GM21360 (cell line): ENCODE results near the gene C19orf12.

Experiments used
- ATAC-seq: cut with Tn5 transposase; IDR thresholded peaks from one replicate; pipeline ENCODE4 v1.9.1; 2021; ENCODE audit warnings: mild to moderate bottlenecking, moderate library complexity; ENCODE audit not compliant: unreplicated experiment

C19orf12 gene

GRCh38 chr19:29697523-29698261 is 17.4 kb downstream of the C19orf12 start:
- no peak for ATAC-seq

GRCh38 chr19:29696565-29696846 is 18.6 kb downstream of the C19orf12 start:
- no peak for ATAC-seq

- ATAC-seq = no peak
These were observed 19.1 kb downstream of the C19orf12 start for GRCh38 chr19:29695765-29696564.

DNA sequence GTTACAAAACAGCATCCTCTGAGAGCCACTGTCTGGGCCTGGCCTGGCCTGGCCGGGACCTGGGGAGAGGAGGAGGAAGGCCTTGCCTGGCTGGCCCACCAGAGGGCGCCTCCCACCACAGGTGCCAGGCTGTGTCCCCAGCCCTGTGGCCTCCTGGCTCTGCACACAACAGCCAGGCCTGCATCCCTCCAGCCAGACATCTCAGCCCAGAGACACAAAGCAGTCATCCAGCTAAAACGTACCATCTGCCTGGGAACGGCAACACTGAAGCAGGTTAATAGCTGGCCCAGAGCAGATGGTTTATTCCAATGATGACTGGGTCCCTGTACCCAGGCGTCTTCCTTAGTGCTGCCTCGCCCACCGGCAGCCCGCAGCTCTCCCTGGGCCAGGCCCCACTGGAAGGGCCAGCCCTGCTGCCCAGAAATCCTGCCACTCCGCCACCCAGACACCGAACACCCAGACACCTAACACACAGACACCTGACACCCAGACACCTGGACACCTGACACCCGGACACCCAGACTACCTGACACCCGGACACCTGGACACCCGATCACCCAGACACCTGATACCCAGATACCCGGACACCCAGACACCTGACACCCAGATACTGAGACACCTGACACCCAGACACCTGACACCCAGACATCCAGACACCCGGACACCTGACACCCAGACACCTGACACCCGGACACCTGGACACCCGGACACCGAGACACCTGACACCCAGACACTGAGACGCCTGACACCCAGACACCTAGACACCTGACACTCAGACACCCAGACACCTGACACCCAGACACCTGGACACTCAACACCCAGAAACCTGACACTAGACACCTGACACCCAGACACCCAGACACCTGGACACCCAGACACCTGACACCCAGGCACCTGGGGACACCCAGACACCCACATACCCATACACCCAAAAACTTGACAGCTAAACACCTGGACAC is 20.1 kb downstream of the C19orf12 start:
- peak; percentile 88 for ATAC-seq

DNA sequence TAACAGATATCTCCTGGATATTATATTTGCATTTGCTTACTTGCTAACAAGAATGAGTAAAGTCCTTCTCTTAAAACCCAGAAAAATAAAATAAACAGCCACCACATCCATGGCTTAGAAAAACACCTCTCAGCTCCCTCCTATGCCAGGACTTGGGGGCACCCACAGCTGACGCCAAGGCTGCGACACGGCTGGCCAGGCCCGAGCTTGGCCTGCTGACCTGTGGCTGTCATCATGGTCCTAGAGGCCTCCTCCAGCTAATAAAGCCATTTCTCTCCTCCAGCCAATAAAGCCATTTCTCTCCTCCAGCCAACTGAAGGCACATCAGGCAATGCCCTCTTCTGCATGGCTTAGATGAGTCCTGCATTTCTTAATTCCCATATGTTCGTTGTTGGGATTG is 20.9 kb downstream of the C19orf12 start:
- ATAC-seq = no peak

GRCh38 chr19:29690842-29691241 is 24.2 kb downstream of the C19orf12 start:
- ATAC-seq = no peak

- ATAC-seq = no peak
These were observed 26.9 kb downstream of the C19orf12 start for GRCh38 chr19:29687897-29688728.

DNA sequence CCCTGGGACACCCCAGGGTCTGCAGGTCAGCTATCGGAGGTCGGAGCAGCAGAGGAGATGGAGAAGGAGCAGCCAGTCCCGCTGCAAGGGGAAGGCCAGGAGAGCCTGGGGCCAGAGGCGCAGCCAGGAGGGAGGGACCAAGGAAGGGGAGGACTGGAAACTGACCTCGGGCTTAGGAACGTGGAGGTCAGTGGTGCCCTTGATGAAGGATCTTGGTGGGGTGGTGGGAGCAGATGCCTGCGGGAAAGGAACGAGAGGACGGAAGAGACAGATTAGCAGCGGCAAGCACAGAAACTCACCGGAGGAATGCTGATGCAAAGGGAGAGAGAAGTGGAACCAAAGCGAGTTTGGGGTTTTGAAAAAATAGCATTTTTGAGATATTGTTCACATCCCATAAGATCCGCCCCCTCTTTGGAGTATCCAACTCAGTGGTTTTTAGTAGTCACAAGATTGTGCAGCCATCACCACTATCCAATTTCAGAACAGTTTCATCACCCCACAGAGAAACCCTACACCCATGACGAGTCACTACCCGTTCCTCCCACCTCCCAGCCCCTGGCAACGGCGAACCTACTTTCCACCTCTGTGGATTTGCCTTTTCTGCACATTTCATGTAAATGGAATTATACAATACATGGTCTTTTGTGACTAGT is 27.7 kb downstream of the C19orf12 start:
- no peak for ATAC-seq

DNA sequence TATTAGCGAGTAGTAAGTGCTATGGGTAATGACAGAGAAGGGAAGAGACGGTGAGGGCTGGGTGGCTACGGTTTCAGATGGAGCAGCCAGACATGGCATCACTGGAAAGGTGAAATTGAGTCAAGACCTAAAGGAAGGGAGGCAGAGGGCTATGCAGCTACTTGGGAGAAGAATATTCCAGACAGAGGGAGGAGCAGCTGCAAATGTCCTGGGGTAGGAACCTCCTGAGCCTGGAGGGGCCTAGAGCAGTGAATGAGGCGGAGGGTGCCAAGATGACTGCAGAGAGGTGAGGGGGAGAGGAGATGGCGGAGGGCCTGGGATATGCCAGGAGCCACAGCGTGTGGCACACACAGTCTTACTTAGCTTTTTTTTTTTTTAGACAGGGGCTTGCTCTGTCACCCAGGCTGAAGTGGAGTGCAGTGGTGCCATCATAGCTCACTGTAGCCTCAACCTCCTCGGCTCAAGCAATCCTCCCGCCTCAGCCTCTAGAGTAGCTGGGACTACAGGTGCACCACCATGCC is 28.7 kb downstream of the C19orf12 start:
- no peak for ATAC-seq

GRCh38 chr19:29685326-29685725 is 29.7 kb downstream of the C19orf12 start:
- no peak for ATAC-seq

- no peak for ATAC-seq
These were observed 32.1 kb downstream of the C19orf12 start for GRCh38 chr19:29683009-29683408.

DNA sequence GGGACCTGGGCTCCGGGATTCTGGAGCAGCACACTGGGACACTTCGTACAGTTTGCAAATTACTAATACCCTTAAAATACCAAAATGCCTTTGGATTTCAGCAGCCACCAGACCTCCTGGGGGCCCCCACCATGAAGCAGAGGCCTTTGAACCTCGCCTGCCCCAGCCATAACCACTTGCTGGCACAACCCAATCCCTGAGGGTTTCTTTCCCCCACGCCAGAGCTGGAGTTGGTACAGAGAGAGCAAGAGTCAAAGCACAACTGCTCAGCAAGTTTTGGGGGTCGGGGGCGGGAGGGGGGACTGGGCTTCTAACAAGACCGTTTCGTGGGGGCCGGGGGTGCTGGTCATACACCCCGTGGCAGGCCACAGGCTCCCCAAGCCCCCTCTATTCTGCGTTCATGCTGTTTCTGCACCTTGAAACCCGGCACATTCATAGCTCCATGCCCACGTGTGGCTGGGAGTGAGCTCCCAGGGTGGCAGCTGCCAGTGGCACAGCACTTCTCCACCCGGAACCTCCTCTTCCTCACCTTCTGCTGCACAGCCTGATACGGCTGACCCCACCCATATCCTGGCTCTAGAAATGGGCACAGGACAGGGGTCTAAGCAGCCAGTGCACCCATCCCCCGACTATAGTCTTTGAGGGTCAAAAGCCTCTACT is 32.7 kb downstream of the C19orf12 start:
- no peak for ATAC-seq

DNA sequence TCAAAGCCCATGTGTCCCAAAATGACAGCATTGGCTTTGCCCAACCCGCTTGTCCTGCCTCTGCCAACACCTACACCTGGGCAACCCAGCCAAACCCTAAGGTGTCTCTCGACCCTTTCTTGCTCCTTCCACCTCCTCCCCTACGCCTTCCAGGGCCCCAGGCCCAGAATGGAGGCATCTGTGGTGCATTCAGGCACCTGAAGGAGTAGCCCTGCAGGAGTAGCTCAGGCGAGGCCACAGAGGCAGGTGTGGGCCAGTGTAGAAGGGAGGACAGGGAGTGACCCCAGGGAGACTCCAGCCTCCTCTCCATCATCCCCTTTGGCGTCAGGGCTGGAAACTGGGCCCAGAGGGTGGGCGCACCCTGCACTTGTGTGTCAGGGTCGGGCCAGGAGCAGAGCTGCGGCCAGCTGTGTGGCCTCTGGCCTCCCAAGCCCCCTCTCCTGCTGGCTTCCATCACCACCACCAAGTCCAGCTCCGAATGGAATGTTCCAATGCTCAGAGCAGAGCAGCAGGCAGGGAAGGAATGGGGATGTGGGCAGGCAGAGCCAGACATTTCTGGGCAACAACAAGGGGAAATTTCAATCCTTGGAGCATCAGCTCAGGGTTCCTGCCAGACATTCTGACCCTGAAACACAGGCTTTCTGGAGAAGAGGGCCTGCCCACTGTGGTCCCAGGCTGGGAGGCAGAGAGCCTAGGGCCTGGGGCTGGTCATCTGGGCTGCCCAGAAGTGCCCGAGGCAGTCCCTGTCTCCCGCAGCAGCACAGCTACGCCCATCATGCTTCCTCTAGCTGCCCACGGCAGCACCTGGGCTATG is 33.4 kb downstream of the C19orf12 start:
- ATAC-seq = no peak

GRCh38 chr19:29680937-29681336 is 34.1 kb downstream of the C19orf12 start:
- no peak for ATAC-seq

GRCh38 chr19:29680447-29680846 is 34.6 kb downstream of the C19orf12 start:
- ATAC-seq = peak; percentile 58

DNA sequence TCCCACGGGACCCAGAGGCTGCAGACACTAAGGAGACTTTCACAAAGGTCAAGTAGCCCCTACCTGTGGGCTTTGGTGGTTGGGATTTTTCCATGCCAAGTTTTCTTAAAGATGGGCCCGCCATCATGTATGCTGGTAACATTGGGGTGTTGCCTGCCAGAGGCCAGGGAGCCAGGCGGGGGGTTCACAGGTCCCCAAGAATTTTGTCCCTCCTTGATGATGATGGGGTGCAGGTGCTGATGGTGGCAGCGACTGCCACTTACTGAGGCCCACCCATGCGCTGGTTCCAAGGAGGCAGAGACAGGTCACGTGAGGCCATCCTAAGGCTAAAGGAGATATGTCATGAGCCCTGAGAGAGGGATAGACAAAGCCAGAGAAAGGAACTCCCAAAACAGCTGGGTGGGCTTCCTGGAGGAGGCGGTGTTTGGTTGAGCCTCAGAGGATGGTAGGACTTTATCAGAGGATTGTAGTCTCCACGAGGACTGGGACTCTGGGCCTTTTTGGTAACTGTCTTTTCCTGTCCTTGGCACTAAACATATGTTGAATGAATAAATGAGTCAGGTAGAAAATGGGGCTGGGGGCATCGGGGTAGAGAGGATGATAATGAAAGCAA is 35.4 kb downstream of the C19orf12 start:
- ATAC-seq = no peak

GRCh38 chr19:29678484-29679106 is 36.5 kb downstream of the C19orf12 start:
- no peak for ATAC-seq
